EH (cell line): ENCODE measurements around the gene L3MBTL4.
"Not testable (repeated sequence)": the region's sequence is repeated elsewhere in the genome, so short reads cannot be mapped to it uniquely, and the experiment has no call there.

Experiments
- DNase-seq: peaks from one replicate; pipeline ENCODE4 v3.0.0-alpha.2; 2015; ENCODE audit warnings: low read depth

L3MBTL4 gene

DNA sequence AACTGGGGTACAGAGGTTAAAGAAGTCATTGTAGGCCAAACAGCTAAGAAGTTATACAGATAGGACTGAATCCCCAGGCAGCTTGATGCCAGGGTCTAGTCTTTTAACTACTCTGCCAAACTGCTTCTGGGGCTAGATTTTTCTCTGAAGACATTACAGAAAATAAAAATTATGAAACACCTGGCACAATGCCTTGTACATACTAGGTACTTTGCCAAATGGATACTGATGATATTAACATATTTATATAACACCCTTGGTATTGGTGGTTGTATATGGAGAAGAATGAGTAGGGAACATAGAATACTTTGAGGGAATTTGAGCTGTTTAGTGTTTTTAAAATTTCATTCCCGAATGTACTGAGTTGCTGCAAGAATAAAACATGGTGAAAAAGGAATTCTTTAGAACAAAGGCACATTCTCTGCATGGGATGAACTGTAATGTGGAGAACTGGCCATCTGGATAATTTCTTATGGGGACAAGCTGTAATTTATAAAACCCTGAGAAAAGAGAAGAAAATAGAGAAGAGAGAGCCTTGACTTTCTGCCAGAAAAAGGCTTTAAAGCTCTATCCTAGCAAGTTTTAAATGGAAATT is 308.5 kb downstream of the L3MBTL4 start:
- no peak for DNase-seq

DNA sequence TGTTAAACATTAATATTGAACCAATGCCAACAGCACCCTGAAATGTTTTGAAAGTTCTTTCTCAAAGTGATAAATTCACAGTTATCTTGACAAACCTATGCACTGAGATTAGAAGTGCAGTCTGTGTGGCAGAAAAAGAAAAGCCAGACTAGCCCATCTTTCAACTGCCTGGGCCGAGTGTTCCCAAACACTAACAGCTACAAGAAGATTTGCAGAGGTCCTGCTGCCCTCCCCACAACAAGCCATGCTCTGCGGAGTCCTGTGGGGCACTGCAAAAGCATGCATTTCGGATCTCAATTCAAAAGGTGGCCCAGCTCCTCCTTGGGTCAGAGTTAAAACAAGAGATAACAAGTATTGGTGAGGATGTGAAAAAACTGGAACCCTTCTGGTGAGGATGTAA is 311.0 kb downstream of the L3MBTL4 start:
- DNase-seq: no peak

GRCh38 chr18:6096730-6097129 is 318.0 kb downstream of the L3MBTL4 start:
- DNase-seq: no peak

GRCh38 chr18:6088432-6088831 is 326.3 kb downstream of the L3MBTL4 start:
- DNase-seq: no peak

GRCh38 chr18:6086731-6087130 is 328.0 kb downstream of the L3MBTL4 start:
- DNase-seq: no peak

GRCh38 chr18:6079406-6079805 is 335.3 kb downstream of the L3MBTL4 start:
- DNase-seq: no peak

DNA sequence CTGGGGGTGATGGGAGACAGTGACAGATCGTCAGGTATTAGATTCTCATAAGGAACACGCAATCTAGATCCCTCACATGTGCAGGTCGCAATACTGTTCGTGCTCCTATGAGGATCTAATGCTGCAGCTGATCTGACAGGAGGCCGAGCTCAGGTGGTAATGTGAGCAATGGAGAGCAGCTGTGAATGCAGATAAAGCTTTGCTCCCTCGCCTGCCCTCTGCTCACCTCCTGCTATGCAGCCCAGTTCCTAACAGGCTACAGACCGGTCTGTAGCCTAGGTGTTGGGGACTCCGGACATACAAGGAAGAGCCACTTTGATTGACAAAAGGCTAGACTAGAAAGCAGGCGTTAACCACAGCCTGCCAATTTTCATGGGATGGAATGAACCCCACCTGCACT is 335.8 kb downstream of the L3MBTL4 start:
- DNase-seq: no peak

GRCh38 chr18:6072423-6072822 is 342.3 kb downstream of the L3MBTL4 start:
- DNase-seq: not testable (repeated sequence)

DNA sequence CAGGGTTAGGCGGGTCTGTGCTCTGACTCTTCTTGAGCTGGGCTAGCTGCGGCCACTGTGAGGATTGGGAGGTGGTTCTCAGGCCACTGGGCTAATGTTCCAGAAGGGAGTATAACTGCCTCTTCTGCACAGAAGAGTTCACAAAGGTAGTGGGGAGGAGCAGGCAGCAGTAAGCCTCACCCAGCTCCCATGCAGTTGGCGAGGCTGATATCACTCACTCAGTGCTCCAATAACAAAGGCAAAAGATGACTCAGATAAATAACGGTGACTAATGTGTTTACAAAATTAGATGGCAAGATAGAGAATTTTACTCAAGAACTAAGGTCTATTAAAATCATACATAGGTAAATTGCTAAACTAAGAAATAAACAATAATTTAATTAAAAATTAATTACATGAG is 345.2 kb downstream of the L3MBTL4 start:
- DNase-seq: no peak

DNA sequence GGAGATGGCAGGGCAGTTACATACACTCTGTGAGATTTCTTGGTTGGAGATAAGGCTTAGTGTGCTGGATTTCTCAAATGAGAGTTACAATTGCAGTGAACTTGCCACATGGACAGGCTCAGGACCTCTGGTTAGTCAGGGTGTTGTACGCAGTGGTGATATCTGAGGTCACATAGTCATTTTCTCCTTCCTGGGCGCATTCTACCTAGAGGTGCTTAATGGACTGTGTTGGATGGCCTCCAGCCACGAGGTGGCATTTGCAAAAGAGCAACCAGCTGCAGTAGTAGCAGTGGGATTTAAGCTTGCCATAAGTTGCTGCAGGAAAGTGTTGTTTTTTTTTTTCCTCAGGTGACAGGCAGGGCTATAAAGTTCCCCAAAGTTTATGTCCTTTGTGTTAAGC is 345.6 kb downstream of the L3MBTL4 start:
- DNase-seq: no peak

- no peak for DNase-seq
Measured at GRCh38 chr18:6060149-6060548, 354.6 kb downstream of the L3MBTL4 start.

GRCh38 chr18:6059551-6059950 is 355.2 kb downstream of the L3MBTL4 start:
- no peak for DNase-seq

DNA sequence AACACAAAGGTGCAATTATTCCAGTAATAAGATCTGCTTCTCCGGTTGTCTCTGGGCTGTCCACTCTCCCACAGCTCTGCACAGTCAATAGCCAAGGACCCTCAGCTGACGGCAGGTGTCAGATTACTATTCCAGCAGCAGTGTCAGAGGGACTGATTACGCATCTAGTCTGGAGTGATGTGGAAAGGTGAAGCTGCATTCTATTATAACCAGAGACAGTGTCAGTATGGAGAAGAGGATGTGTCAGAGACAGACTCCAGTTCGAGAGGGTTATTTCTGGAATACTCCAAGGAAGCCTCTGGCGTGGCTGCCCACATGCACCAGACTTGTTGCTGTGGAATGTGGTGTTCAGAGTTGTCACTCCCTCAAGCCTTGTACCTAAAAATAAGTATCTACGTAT is 355.8 kb downstream of the L3MBTL4 start:
- peak; percentile 88 for DNase-seq

DNA sequence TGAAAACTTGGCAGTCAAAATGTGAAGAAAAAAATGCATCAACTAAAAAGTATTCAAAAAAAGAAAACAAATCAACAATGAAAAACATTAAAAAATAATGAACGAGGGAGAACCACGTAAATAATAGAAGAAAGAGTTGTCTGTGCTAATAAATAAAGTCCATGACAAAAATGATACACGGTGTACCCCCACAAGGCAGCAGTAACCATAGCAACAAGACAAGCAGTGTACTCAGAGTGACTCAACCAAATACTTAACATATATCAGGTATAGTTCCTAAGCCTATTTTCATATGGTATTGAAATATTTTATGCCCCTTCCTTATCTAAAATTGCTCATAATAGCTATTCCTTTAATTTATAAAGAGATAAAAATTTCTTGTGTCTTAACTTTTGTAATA is 357.1 kb downstream of the L3MBTL4 start:
- peak; percentile 25 for DNase-seq

- DNase-seq: peak; percentile 79
Measured at GRCh38 chr18:6056171-6056910, 358.4 kb downstream of the L3MBTL4 start.

DNA sequence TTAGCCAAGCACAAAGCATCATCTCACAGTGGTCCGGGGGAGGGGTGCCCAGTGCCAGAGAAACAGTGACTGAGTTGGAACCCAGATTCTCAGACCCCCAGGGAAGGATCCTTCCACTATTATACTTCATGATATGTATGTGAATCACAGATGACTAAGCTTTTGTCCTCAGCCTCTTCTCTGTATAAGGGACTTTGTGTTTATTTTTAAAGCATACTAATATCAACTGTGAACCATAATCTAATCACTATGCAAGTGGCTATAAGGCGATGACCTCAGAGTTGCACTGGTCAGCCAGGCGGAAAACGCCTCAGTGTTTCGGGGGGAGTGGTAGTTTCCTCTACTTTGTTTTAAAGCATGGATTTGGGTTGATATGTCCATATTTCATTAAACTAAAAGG is 359.0 kb downstream of the L3MBTL4 start:
- peak; percentile 90 for DNase-seq

GRCh38 chr18:6054256-6054842 is 360.4 kb downstream of the L3MBTL4 start:
- DNase-seq: no peak

- DNase-seq: no peak
Measured at GRCh38 chr18:6052449-6052913, 362.2 kb downstream of the L3MBTL4 start.

DNA sequence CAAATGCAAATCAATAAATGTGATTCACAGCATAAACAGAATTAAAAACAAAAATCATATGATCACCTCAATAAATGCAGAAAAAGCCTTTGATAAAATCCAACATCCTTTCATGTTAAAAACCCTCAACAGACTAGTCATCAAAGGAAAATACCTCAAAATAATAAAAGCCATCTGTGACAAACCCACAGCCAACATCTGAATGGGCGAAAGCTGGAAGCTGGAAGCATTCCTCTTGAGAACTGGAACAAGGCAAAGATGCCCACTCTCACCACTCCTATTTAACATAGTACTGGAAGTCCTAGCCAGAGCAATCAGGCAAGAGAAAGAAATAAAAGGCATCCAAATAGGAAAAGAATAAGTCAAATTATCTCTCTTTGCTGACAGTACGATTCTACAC is 367.1 kb downstream of the L3MBTL4 start:
- peak; percentile 16 for DNase-seq

DNA sequence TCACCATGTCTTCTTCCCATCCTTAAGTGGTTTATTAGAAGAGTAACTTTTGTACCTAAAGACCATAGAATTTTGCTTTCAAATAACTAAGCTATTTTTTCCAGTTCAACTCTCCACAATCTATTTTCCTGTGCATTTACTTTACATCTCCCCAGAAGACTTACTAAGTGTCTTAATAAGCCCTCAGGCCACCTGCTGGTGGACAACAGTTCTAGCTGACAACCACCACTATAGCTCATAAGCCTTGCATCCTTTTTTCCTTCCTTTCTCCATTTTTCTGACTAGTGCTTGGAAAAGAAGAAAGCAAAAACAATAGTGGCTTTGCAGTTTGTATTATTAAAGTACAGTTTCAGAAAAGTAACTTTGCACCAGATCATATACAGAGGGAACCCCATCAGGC is 369.9 kb downstream of the L3MBTL4 start:
- DNase-seq: peak; percentile 14

DNA sequence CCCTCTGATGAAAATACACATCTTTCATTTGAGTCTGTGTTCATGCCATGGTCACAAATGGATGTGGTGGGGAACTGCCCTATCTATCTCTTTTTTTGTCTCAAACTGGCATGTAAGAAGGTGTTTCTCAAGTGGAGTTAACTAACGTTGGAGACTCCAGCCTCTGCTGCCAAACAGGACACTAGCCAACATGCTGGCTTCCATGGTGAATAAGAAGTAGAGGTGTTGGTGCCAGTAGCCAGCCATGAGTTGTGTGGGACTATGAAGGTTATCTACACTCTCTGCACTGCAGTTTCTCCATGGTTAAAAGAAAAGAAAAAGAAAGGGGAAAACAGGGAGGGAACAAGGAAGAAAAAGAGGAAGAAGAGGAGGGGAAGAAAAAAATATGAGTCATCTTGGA is 370.4 kb downstream of the L3MBTL4 start:
- DNase-seq: no peak

- peak; percentile 47 for DNase-seq
Measured at GRCh38 chr18:6039055-6039454, 375.7 kb downstream of the L3MBTL4 start.

DNA sequence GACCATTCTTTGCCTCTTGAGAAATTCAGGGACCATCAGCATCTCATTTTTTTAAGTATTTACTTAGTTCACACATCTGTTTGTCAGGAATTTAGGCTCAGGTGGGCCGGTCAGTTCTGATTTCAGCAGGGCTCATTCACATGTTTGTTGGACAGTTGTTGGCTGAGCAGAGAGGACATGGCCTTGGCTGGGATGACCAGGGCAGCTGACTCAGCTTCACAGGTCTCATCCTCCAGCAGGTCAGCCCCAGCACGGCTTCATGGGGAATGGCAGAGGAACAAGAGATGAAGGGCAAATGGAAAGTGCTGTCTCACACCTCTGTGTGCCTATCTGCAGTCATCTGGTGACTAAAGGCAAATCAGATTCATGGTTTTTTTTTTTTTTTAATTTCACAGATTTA is 383.3 kb downstream of the L3MBTL4 start:
- no peak for DNase-seq
